Esophagus muscularis mucosa (tissue), 3 donors: Measurements from ENCODE around the gene ARL8B.

ENCODE experiments used
- CTCF ChIP-seq, 3 experiments: fragments of 200-600 bp in 2 of 3; fragments of 450-650 bp in 1 of 3; sonication (generic) in 2 of 3; IDR thresholded peaks; one replicate each; pipeline ENCODE4 v1.5.1; 2017 to 2019; ENCODE audit warnings: antibody characterized with exemption in 3 of 3, mild to moderate bottlenecking in 2 of 3, moderate library complexity in 1 of 3
- POLR2A ChIP-seq: fragments of 450-650 bp; IDR thresholded peaks from one replicate; pipeline ENCODE4 v1.6.1; 2017; ENCODE audit warnings: antibody characterized with exemption, moderate library complexity, mild to moderate bottlenecking, low read depth

- TF ChIP-seq CTCF (IDR thresholded peaks at IDR 0.05) = no peak
- no peak for TF ChIP-seq POLR2A
Observed at GRCh38 chr3:5078151-5078550, 43.9 kb upstream of the ARL8B start.
